Measurements from ENCODE around the gene C3orf33. TPM values are rescaled to one million over a fixed set of nuclear protein-coding genes. Genes with fewer than 3 reads are reported as not detected.

The C3orf33 gene
- total and polyA plus RNA-seq, 9 of the 15 experiments (the other 6 are each of a cell fraction or from before 2014, with no cell fraction given), result 4.1 to 10.2 (median 6.0) TPM

- peak within 1 kb of the TSS; percentile 93 for H3K4me3 ChIP-seq
- DNase-seq (ENCODE audit: extremely low read depth in 1 of 4, low spot score in 3 of 4), result peak; percentile 97 to 100 (median 98)
- 1% methylated on average over 50 of the region's 50 CpGs for WGBS (ENCODE audit: insufficient coverage, low coverage, missing lambda C conversion rate)
- H3K27ac ChIP-seq (ENCODE audit: extremely low read depth, low read depth, low read length), result peak within 1 kb of the TSS; percentile 98
- peaks cover 11% of the 10 kb centered on the region; the same call in 1 of the 3 replicates for H3K36me3 ChIP-seq (ENCODE audit: control insufficient read depth, insufficient read depth, low read length)
- intact Hi-C loops (cut with micrococcal nuclease), result loop anchor here (2.0 to 10.0 kb wide), 3 partner anchors 16 to 470 kb away; partner anchors contain the start of genes C3orf33 and GMPS
- H3K9me1 ChIP-seq (ENCODE audit: control insufficient read depth, insufficient read depth, low read length), result no peaks in the 10 kb centered on the region
- H3K27me3 ChIP-seq (ENCODE audit: control insufficient read depth in 2 of 2, insufficient read depth in 2 of 2, low read length in 2 of 2), result no peaks in the 10 kb centered on the region
- H3K4me2 ChIP-seq (ENCODE audit: insufficient read depth, low read length), result peak within 1 kb of the TSS; percentile 92
- peaks cover 3 to 15% of the 10 kb centered on the region in 2 experiments; a peak in 3 of 5 replicates for H3K4me1 ChIP-seq (replicated peaks in 1 of 2; ENCODE audit: control insufficient read depth in 2 of 2, insufficient read depth in 2 of 2, low read length in 2 of 2)
- peak within 1 kb of the TSS; percentile 97 for H3K9ac ChIP-seq (ENCODE audit: insufficient read depth in 1 of 2, low read depth in 2 of 2, low read length in 2 of 2)
- H4K20me1 ChIP-seq (replicated peaks; ENCODE audit: control insufficient read depth, insufficient read depth, low read length), result peaks cover 6% of the 10 kb centered on the region; the same call in 1 of the 2 replicates
- POLR2A ChIA-PET, result interaction anchor here (0.6 to 2.6 kb wide), 11 partner anchors 9 to 778 kb away, joined by 3 to 19 read pairs (median 4); partner anchors contain the start of genes C3orf33 and GMPS
- peaks cover 55% of the 10 kb centered on the region for H3K79me2 ChIP-seq (ENCODE audit: control insufficient read depth, insufficient read depth, low read length)
- peak; percentile 93 for ATAC-seq
- in situ Hi-C loops (cut with MboI), result loop anchor here (25.0 kb wide), 2 partner anchors 492 to 1542 kb away; partner anchors contain the start of gene DHX36
- H3K9me3 ChIP-seq (replicated peaks; ENCODE audit: control insufficient read depth, insufficient read depth, low read depth, low read length), result no peaks in the 10 kb centered on the region
- H2AFZ ChIP-seq (ENCODE audit: low read depth, low read length), result peak within 1 kb of the TSS; percentile 93
- BruUV-seq (replicated peaks), result no TSS peak
- CTCF ChIA-PET (ENCODE audit: low intra/inter-chr PET ratio), result interaction anchor here (0.7 kb wide), 1 partner anchor 10 kb away, joined by 3 read pairs; no protein-coding TSS in a partner anchor
- peak; percentile 98 for FAIRE-seq
- TF ChIP-seq ZC3H4 (CRISPR knock-in tag; IDR thresholded peaks at IDR 0.05; ENCODE audit: borderline replicate concordance) (no peak), SP2 (IDR thresholded peaks at IDR 0.05; ENCODE audit: extremely low read depth, low read depth, low read length, poor library complexity, severe bottlenecking) (no peak), EZH2 (IDR thresholded peaks at IDR 0.05; ENCODE audit: borderline replicate concordance, low read depth, low read length) (no peak), ZNF584 (CRISPR knock-in tag; IDR thresholded peaks at IDR 0.05; ENCODE audit: low read depth) (peak; percentile 61; the same call in 1 of the 2 replicates), PTBP1 (IDR thresholded peaks at IDR 0.05; ENCODE audit: low read depth, low read length) (no peak), NR1H2 (CRISPR knock-in tag; IDR thresholded peaks at IDR 0.05) (no peak), ELF1 (tag; IDR thresholded peaks at IDR 0.05) (peak; percentile 93)
- TF ChIP-seq, protein P1, sequence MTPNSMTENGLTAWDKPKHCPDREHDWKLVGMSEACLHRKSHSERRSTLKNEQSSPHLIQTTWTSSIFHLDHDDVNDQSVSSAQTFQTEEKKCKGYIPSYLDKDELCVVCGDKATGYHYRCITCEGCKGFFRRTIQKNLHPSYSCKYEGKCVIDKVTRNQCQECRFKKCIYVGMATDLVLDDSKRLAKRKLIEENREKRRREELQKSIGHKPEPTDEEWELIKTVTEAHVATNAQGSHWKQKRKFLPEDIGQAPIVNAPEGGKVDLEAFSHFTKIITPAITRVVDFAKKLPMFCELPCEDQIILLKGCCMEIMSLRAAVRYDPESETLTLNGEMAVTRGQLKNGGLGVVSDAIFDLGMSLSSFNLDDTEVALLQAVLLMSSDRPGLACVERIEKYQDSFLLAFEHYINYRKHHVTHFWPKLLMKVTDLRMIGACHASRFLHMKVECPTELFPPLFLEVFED (CRISPR knock-in tag; conservative IDR thresholded peaks at IDR 0.05), result no peak
- TF ChIP-seq, protein P2, sequence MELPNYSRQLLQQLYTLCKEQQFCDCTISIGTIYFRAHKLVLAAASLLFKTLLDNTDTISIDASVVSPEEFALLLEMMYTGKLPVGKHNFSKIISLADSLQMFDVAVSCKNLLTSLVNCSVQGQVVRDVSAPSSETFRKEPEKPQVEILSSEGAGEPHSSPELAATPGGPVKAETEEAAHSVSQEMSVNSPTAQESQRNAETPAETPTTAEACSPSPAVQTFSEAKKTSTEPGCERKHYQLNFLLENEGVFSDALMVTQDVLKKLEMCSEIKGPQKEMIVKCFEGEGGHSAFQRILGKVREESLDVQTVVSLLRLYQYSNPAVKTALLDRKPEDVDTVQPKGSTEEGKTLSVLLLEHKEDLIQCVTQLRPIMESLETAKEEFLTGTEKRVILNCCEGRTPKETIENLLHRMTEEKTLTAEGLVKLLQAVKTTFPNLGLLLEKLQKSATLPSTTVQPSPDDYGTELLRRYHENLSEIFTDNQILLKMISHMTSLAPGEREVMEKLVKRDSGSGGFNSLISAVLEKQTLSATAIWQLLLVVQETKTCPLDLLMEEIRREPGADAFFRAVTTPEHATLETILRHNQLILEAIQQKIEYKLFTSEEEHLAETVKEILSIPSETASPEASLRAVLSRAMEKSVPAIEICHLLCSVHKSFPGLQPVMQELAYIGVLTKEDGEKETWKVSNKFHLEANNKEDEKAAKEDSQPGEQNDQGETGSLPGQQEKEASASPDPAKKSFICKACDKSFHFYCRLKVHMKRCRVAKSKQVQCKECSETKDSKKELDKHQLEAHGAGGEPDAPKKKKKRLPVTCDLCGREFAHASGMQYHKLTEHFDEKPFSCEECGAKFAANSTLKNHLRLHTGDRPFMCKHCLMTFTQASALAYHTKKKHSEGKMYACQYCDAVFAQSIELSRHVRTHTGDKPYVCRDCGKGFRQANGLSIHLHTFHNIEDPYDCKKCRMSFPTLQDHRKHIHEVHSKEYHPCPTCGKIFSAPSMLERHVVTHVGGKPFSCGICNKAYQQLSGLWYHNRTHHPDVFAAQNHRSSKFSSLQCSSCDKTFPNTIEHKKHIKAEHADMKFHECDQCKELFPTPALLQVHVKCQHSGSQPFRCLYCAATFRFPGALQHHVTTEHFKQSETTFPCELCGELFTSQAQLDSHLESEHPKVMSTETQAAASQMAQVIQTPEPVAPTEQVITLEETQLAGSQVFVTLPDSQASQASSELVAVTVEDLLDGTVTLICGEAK (IDR thresholded peaks at IDR 0.05), result peak; percentile 100
- TF ChIP-seq, protein P2 (CRISPR knock-in tag; IDR thresholded peaks at IDR 0.05), result no peak
Measured at GRCh38 chr3:155854141-155854940, 48.3 kb upstream of the C3orf33 start, which contains the start of gene SLC33A1. SLC33A1 (minus strand) TSS chr3:155854427; CDS start chr3:155853997, 430 bp downstream.
